Pulmonary artery endothelial cell (primary cell): ENCODE data around the gene DNAJB5. TPM values are rescaled to one million over a fixed set of nuclear protein-coding genes. Genes with fewer than 3 reads are reported as not detected.

Experiments
- DNase-seq: peaks from one replicate; pipeline ENCODE4 v3.0.0-alpha.2; 2011; ENCODE audit warnings: low read depth, low spot score
- total RNA-seq: library from RNA; depleted of rRNA; stranded (reverse); fragments of >200 nt; gene quantifications from 2 replicates; pipeline ENCODE4 v1.2.3, GENCODE V29; 2014

Gene DNAJB5
- total RNA-seq, 1 donor from 2014 or later, result 9.6 TPM

DNA sequence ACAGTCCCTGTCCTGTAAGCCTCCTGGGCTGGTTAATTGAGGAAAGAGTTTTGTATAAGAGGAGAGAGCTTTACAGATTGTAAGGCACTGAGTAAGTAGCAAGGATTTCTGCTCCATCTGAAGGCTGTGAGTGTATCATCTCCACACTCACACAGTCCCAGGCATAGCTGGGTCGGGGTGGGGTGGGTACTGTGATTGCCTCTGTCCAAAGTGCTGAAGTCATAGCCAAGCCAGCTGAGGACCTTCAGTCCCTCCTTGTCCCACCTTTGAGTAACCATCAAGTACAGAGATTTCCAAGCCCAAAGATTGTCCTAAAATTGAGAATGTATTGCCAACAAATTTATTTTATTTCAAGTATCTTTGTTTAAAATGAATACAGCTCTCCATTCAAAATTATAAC is 5.5 kb upstream of the DNAJB5 start:
- no peak for DNase-seq

DNA sequence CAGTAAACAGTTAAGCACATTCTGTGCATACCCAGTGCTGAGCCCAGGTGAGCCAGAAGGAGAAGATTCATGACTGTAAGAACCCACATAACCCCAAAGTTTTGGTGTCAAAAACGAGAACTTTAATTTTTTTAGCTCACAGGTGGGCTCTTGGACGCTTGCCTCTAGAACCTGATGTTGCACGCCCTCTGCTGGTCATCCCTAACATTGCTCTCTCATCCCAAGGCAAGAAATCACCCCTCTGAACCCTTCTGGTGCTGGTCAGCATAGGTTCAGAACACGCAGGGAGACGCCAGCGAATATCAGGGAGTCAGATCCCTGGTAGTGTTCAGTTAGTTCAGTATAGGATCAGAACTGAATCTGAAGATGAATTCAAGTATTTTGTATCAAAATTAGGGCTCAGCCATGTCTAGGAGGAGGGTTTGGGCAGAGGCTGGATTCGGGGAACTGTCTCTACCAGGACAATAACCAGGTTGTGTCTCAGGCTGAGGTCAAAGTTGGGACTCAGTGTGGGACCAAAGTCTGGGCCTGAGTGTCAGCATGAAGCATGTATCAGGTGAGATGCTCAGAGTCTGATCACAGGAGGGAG is 4.1 kb upstream of the DNAJB5 start:
- DNase-seq, result no peak

DNA sequence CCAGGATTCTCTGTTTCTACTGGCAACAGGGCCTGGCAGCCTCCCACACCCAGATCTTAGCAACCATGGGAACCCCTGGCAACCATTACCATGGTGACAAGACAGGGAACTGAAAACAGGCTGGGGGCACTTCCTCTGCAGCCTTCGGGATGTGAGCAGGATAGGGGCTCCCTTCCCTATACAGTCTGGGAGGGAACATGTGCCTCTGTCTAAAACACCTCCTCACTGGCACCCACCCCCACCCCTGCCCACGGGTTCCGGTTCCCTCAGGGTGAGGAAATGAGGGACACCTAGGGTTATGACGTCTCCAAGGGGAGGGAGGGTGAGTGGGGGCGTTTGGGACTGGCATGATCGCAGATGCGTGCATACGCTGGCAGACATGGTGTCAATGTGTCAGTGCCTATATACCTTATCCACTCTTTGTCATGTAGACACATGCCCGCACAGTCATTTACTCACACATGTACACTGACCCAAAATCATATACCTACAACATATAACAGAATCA is 3.0 kb upstream of the DNAJB5 start:
- no peak for DNase-seq

DNA sequence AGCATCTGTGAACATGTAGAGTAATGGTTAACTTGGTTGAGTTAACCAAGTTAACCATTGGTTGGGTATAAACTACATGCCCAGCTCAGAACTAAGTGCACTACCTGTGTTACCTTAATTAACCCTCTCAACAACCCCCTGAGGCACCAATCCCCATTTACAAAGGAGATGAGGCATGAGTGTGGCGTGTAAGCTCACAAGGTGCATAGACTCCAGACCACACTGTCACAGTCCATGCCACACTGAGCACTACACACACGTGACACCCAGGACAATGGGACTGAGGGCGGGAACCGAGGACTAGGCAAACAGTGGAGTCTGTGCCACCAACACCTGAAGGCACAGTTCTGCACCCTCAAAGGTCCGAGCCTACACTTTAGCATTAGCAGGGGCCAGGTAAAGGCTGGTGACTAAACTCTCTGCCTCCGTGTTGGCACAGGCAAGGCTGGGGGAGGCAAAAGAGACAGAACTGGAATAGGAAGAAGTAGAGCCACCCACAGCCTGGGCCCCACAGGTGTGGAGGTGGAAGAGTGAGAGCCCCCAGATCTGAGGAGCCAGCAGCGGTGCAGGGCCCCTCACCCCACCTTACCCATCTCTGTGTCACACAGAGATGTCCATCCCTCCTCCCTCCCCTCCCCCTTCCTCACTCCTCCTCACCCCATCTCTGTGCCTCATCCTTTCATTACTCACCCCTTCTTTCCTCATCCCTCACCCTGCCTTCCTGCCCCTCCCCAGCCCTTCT is 2.2 kb upstream of the DNAJB5 start:
- DNase-seq, result no peak

DNA sequence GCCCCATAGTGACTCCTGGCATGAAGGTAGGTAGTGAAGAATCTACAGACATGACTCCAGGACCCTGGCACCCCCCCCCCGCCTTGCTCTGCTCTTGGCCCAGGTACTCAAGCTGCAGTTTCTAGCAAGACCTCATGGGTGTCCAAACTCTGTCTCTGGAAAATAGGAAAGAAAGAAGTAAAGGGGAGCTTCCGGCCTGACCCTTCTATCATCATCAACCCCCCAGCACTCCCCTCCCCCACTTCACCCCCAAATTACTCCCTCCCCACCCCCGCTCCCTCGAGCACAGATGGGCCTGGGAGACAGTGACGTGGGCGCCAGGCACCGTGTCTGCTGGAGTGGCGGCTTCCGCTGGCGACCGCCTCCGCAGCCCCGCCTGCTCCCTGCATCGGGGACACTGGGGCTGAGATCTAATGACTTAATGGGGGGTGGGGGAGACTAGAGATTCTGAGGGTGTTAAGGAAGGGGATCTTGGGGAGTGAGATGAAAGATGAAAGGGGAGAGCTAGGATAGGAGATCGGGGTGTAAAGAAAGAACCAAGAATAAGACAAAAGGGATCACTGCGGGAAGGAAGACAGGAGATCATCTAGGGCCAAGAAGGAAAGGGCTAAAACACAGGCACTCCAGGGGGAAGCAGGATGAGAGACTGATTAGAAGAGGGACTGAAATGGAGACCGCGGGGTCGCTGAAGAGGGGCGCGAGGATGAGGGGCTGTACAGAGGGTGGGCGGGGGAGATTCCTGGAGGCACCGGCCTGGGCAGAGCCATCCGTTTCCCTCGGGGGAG is 1.1 kb upstream of the DNAJB5 start:
- no peak for DNase-seq

DNA sequence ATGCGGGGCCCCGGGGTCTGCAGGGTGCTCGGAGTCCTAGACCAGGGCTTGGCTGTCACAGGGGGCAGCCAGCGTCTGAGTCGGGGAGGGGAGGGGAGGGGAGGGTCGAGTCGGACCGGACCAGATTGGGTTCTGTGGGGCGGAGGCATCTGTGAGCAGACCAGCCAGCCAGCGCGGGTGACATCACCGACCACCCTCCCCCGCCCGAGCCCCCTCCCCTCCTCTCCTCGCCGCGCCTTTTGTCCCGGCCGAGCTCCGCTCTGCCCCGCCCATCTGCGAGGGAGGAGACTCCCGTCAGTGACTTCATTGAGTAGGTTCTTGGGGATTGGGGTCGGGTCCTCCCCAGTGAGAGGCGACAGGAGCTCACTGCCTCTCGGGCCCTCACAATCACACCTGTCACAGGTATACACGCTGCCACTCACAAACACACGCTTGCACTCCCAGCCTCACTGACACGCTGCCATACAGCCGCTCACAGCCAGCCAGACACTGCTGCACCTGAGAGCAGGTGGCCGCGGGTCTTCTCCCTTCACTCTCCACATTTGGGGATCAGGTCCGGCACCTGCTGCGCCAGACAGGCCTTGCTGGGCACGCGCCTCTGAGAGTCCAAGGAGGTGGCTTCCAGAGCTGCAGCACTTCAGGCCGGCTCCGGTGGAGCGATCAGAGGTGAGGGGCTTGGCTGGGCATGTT is 546 bp downstream of the DNAJB5 start:
- no peak for DNase-seq

DNA sequence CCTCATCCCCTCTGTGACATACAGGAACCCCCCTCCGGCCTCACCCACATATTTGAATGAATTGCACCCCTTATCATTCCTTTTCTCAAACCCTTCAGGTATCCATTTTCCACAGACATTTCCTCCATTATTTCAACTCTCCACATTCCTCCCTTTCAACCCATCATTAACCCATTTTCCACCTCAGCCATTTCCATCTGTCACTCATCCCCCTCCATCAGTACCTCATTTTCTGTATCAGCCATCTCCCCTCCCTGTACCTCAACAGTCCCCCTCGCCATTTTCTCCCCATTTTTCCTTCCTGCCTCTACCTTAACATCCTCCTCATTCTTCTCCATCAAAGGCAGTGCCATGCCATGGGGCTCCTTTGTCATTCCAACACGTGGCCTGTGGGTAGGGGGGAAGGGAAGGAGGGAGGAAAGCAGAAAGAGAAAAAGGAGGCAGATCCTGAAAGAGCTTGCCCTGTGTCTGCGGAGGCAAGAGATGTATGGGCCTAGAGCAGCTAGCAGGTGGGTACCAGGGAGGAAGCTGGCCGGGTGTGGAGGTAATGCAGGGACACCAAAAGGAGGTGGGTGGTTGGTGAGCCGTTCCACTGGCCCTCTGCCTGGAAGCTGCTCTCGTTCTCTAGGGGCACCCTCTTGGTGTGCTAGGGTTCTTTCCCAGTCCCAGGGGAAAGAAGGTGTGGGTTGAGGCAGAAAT is 1.5 kb downstream of the DNAJB5 start:
- DNase-seq, result no peak

DNA sequence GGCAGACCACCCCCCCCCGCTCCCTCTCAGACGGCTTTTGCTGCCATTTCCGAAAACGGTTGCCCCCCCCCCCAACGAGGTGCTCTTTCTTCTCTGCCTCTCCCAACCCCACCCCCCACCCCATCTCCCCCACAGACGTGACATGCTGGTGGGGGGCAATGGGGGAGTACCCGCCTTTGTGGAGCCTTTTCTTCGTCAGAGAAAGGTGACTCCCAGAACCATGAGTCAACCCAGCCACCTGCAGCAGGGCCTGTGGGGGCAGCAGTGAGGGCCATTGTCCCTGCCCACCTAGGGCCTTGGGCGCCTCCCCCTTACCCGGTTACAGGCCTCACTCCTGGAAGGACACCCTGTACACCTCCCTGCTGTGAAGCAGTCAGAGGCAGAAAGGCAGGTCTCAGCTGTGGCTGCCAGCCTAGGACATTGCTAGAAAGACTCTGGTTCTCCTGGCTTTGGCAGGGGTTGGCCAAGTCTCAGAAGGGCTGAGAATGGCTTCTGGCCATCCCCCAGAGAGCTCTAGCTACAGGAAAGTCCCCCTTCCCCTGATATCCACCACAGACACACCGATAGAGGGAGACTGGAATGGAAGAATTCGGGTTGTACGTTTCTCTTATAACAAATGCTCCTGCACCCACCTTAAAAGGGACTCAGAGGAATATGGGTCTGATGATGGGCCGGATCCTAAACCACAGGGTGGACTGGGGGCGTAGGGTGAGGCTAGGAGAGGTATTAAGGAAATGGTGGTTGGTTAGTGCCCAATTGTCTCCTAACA is 2.2 kb downstream of the DNAJB5 start:
- DNase-seq, result no peak

DNA sequence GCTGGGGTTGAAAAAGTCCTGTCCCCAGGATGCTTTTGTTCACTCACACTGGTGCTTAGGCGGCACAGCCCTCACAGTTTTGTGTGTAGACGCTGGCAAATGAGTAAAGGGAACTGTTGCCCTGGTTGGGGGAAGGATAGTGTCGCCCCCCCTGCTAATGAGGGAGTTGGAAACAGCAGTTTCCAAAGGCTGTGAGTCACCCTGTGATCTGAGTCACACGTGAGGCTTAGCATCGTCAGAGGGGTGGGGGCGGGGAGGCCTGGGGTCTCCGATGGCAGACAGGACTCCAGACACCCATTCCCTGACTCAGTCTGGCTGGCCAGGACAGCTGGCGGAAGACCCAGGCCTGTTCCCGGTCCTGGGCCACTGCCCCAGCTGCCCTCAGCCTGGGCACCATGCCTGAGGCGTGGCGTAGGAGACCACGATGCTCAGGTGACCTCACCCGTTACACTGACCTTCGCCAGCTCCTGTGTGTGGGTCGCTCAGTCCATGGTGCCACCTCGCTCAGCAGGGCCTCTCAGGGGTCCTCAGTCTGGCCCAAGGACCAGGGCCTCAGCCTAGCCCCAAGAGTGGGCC is 2.9 kb downstream of the DNAJB5 start:
- peak; percentile 62 for DNase-seq

DNA sequence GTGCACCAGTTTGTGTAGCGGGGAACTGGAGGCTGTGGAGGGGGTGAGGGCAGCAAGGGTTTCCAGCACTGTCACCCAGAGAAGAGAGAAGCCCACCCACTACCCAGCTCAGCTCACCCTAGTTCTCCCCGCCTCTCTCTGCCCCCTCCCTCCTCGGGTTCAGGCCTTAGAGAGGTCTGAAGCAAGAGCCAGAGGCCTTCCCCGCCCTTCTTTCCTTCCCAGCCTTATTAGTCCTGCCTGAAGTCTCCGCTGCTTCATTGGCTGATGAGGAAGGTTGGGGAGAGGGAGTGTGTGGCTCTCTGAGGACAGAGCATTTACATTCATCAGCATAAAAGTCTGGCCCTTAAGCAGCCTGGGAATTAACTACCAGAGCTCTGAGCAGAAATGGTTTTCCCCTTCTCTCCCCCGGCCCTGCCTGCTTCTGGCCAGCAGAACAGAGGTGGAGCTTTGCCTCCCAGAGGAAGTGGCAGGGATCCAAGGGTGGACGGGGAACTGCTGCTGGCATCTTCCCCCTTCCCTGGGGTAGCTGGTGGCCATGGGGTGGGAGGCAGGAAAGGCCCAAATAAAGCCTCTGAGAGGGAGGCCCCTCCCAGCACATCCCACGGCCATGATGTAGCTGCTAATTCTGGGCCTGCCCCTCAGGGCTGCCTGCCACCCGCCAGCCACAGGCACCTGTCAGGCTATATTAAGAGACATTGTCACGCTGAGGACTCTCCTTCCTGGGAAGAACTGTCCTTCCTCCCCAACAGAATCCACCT is 4.1 kb downstream of the DNAJB5 start:
- DNase-seq, result no peak

DNA sequence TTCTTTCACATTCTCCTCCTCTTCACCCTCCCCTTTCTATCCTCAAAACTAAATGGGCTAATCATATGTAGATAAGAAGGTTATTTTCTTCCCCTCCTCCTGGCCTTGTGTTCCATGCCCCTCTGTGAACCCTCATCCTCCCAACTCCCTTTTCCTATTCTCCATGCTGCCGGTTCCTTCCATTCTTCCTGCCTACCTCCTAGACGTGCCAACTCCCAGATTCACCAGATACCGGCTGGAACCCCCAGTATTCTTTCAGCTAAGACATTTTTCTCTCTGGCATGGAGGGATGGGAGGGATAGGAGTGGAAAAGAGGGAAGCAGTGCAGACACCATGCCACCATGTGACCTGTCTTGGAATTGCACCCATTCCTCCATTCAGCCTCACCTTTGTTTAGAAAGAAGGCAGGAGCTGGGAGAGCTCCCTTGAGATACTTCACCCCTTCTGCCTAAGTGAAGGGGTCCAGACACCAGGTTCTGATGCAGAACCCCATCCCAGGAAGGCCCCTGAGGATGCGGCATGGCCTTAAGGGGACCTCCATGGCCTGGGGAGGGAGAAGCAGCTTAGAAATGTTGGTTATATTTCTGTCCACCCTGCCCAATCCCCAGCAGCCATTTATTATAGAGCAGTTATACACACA is 4.8 kb downstream of the DNAJB5 start:
- DNase-seq, result no peak

DNA sequence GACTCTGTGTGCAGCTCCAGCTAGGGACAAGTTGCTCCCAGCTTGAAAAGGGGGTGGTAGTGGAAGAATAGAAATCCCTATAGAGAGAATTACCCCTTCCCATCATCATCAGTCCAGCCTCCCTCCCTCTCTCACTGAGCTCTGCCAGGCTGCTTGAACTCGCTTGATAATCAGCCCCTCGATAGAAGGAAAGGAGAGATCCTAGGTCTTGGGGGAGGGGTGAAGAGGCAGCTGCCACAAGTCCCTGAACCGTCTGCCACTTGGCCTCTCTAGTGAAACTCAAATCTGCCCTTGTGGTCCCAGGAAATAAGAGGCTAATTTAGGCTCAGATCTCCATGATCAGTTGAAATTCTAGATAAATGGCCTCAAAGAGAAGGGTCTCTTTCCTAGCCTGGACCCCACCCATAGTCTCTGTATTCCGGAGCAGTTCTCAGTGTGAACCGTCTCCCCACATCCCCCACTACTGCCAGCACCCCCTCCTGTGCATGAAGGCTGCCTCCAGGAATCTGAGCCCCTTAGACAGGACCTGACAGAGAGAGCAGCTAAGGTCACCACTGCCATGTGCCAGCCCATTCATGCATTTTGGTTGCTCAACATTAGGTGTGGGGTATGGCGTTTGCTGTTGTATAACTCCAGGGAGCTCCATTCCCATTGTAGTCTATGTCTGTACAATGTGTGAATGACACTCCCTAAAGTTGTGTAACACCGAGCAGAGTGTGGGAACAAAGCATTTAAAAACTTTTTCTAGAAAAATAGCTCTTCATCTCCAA is 5.5 kb downstream of the DNAJB5 start:
- DNase-seq, result no peak

DNA sequence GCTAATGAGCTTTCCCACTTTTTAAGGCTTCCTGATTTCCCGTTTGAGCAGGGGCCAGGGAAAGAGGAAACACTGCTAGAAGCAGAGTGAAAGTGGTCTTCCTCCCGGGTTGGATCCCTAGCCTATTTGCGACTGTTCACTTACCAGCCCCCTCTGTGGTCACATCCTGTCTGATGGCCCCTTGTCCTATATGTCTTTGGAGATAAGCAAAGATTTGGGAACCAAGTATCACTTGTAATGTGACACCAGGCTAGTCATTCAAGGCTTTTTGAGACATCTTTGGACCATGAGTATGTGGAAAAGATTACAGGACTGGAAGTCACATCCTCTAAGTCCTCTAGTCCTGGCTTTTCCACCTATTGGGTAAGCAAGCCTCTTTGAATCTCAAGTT is 6.1 kb downstream of the DNAJB5 start:
- no peak for DNase-seq

DNA sequence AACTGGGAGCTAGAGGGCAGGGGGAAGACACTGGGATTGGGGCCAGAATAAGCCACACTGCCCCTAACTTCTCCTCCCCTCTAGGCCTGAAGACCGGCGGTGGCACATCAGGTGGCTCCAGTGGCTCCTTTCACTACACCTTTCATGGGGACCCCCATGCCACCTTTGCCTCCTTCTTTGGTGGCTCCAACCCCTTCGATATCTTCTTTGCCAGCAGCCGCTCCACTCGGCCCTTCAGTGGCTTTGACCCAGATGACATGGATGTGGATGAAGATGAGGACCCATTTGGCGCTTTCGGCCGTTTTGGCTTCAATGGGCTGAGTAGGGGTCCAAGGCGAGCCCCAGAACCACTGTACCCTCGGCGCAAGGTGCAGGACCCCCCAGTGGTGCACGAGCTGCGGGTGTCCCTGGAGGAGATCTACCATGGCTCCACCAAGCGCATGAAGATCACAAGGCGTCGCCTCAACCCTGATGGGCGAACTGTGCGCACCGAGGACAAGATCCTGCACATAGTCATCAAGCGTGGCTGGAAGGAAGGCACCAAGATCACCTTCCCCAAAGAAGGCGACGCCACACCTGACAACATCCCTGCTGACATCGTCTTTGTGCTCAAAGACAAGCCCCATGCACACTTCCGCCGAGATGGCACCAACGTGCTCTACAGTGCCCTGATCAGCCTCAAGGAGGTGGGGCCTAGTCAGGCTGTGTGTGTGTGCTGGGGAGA is 6.8 kb downstream of the DNAJB5 start:
- no peak for DNase-seq

DNA sequence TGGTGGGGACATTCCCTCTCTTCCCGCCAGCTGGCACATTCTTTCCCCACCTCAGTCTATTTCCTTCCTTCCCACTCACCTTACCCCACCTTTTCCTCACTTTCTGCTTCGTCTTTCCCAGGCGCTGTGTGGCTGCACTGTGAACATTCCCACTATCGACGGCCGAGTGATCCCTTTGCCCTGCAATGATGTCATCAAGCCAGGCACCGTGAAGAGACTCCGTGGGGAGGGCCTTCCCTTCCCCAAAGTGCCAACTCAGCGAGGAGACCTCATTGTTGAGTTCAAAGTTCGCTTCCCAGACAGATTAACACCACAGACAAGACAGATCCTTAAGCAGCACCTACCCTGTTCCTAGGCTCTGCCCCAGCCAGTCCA is 7.3 kb downstream of the DNAJB5 start:
- DNase-seq, result no peak

DNA sequence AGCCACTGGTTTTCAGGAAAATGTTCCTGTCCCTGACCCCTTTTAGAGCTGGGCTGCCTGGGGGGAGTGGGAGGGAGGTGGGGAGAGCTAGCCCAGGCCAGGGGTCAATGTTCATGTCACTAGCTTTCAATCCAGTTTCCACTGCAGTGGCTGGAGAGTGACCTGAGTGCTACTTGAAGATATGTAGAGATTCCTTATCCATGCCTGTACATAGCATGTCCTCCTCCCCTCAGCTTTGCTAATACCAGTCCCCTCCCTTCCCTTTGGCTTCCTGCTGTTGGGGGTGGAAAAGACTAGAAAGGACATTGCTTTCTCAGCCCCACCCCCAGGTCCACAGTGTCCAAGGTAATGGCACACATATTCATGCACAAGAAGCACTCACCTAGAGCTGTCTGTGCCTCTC is 7.8 kb downstream of the DNAJB5 start:
- no peak for DNase-seq

DNA sequence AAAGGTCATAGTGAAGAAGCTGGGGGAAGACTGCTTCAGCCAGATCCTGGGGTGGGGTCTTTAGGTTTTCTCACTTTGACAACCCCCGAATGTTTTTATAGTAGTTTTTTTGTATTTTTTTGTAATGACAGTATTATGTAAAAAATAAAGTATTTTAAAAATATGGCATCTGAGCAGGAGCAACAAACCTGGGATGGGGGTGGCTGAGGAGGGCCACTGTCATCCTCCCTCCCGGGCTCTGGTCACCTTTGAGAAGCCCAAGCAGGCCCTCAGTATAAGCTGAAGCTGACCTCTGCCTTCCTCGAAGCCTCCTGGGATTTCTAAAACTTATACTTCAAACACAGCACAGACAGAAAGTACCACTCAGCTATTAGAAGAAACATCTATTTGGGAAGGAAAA is 8.7 kb downstream of the DNAJB5 start:
- DNase-seq, result no peak

DNA sequence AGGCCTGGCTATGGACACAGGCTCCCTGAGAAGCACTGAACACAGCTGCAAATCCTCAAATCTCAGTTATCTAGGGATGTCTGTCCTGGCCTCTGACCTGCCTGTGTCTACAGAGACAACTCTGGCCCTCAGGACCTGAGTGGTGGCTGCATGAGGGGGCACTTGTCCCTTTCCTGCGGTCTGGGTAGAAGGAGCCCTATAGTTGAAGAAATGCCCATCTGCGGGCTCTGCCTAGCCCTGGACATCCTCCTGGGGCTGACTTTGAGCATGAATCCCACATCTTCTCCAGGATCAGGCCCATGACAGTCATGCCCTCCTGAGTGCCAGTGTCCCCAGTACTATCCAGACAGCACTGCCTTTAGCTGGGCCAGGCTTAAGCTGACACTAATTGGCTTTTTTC is 10.0 kb downstream of the DNAJB5 start:
- DNase-seq, result no peak
